ENCODE results near the gene ARL4D.

Gene ARL4D

DNA sequence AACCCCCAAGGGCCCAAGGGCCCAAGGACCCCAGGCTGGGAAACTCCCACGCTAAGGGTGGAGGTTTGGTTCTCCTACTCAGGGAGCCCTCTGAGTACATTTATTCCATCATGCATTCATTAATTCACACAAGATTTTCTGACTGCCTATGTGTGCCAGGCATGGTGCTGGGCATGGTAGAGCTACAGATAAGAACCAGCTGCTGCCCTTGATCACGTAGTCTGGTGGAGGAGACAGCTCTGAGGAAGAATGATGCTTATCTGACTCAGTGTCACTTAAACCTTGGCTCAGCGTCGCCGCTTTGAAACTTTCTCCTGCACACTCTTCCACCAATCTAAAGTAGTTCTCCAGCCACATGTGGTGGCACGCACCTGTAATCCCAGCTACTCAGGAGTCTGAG is 3.6 kb upstream of the ARL4D start:
- no peak for DNase-seq
- TF ChIP-seq, protein P1, sequence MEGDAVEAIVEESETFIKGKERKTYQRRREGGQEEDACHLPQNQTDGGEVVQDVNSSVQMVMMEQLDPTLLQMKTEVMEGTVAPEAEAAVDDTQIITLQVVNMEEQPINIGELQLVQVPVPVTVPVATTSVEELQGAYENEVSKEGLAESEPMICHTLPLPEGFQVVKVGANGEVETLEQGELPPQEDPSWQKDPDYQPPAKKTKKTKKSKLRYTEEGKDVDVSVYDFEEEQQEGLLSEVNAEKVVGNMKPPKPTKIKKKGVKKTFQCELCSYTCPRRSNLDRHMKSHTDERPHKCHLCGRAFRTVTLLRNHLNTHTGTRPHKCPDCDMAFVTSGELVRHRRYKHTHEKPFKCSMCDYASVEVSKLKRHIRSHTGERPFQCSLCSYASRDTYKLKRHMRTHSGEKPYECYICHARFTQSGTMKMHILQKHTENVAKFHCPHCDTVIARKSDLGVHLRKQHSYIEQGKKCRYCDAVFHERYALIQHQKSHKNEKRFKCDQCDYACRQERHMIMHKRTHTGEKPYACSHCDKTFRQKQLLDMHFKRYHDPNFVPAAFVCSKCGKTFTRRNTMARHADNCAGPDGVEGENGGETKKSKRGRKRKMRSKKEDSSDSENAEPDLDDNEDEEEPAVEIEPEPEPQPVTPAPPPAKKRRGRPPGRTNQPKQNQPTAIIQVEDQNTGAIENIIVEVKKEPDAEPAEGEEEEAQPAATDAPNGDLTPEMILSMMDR (IDR thresholded peaks at IDR 0.05; ENCODE audit: low read depth, low read length, missing control alignments) = no peak
- in situ Hi-C loops (cut with HindIII; ENCODE audit: low pct_ligation_motif_present, low sequenced_read_pairs) = no loop called here
- Histone ChIP-seq H3K27ac (no peak overlapping the region), H3K4me3 (ENCODE audit: low read depth, low read length) (no peak overlapping the region), H3K27me3 (replicated peaks) (no peaks in the 10 kb centered on the region), H3K36me3 (replicated peaks) (no peaks in the 10 kb centered on the region)

DNA sequence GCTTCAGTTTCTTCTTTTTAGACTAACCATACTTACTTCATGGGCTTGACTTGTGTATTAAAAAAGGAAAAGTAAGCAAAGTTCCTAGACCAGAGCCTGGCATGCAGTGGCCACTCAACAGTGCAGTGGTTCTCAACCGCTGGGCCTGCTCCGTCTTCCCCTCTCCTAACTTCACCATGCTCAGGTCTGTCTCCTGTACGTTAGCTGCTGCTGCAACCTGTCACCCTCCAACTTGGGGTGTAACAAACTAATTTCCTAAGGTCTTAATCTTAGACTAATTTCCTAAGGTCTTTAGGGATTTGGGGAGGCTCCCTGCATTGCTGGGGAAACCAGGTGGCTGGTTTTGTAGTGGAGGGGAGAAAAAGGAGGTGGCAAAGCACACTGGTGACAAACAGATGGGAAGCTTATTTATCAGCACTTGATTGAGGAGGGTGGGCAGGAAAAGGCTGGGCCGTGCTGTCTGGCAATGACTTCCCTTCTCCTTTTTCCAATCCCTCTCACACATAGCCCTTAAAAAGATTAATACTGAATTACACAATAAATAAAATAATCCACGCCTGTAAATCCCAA is 2.2 kb upstream of the ARL4D start:
- Histone ChIP-seq H3K27ac (no peak overlapping the region), H3K27me3 (replicated peaks) (no peaks in the 10 kb centered on the region), H3K36me3 (replicated peaks) (no peaks in the 10 kb centered on the region), H3K4me3 (ENCODE audit: low read depth, low read length) (no peak overlapping the region)
- in situ Hi-C loops (cut with HindIII; ENCODE audit: low pct_ligation_motif_present, low sequenced_read_pairs) = no loop called here
- no peak for DNase-seq
- TF ChIP-seq, protein P1 (IDR thresholded peaks at IDR 0.05; ENCODE audit: low read depth, low read length, missing control alignments) = no peak

DNA sequence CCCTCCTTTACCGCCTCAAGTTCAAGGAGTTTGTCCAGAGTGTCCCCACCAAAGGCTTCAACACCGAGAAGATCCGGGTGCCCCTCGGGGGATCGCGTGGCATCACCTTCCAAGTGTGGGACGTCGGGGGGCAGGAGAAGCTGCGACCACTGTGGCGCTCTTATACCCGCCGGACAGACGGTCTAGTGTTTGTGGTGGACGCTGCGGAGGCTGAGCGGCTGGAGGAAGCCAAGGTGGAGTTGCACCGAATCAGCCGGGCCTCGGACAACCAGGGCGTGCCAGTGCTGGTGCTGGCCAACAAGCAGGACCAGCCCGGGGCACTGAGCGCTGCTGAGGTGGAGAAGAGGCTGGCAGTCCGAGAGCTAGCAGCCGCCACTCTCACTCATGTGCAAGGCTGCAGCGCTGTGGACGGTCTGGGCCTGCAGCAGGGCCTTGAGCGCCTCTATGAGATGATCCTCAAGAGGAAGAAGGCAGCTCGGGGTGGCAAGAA is 1.1 kb downstream of the ARL4D start:
- Histone ChIP-seq H3K4me3 (ENCODE audit: low read depth, low read length) (peak overlapping the region; percentile 79), H3K27me3 (replicated peaks) (no peaks in the 10 kb centered on the region), H3K36me3 (replicated peaks) (no peaks in the 10 kb centered on the region), H3K27ac (no peak overlapping the region)
- in situ Hi-C loops (cut with HindIII; ENCODE audit: low pct_ligation_motif_present, low sequenced_read_pairs) = no loop called here
- DNase-seq = no peak
- TF ChIP-seq, protein P1 (IDR thresholded peaks at IDR 0.05; ENCODE audit: low read depth, low read length, missing control alignments) = no peak

DNA sequence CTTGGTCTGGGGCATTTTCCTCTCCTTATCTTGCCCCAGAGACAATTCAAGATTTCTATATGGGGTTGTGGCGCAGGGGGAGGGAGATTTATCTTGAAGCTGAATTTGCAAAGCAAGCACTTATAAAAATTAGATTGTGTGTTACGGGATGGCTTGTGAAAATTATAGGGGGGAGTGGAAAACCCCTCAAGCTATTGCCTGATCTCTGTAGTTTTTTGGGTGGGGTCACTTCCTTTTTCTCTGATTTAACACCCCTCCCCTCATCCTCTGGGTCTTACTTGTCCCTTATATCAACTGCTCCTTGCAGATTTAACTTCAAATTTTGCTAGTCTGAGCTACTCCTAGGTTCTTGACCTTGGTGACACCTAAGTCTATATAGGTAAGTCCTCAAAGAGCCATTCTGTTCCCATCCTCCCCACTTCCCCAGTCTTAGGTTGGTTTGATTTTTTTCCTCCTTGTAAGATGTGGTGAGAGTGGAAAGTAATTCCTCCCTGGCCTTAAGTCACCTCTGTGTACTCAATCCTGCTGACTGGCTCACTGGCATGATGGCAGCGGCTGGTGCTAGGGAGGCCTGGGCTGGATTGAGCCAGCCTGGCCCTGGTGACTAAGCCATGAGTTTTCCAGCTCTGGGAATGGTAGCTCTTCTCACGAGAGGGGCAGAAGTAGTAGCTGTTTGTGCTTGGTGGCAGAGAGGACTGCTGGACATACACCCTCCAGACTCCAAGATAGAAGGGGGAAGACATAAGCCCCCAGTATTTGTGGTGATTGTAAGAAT is 2.3 kb downstream of the ARL4D start:
- Histone ChIP-seq H3K4me3 (ENCODE audit: low read depth, low read length) (no peak overlapping the region), H3K36me3 (replicated peaks) (no peaks in the 10 kb centered on the region), H3K27me3 (replicated peaks) (no peaks in the 10 kb centered on the region), H3K27ac (peak overlapping the region; percentile 53)
- in situ Hi-C loops (cut with HindIII; ENCODE audit: low pct_ligation_motif_present, low sequenced_read_pairs) = no loop called here
- TF ChIP-seq, protein P1 (IDR thresholded peaks at IDR 0.05; ENCODE audit: low read depth, low read length, missing control alignments) = no peak
- peak; percentile 66 for DNase-seq

DNA sequence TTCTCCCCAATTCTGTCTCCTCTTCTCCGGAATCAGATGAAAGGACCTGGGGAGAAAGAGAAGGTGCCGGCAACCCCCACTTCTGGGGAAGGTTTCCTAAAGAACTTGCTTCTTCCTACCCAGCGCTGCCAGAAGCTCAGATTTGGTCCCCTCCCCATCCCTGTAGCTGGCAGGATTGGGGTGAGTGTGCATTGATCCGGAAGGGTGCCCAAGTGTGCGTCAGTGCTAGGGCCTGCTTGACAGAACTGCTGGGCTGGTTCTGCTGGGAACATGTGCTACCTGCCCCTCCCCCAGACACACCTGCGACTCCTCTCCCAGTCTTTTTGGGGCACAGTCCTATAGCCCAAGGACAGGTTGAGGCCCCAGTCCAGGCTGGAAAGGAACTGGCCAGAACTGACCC is 3.3 kb downstream of the ARL4D start:
- no peak for DNase-seq
- no peak overlapping the region for H3K4me3 ChIP-seq (ENCODE audit: low read depth, low read length)
- no peaks in the 10 kb centered on the region for H3K27me3 ChIP-seq (replicated peaks)
- H3K36me3 ChIP-seq (replicated peaks) = no peaks in the 10 kb centered on the region
- TF ChIP-seq, protein P1 (IDR thresholded peaks at IDR 0.05; ENCODE audit: low read depth, low read length, missing control alignments) = no peak
- in situ Hi-C loops (cut with HindIII; ENCODE audit: low pct_ligation_motif_present, low sequenced_read_pairs) = no loop called here
- no peak overlapping the region for H3K27ac ChIP-seq
